GM12873 (cell line): ENCODE data around the gene COG6.
A peak's percentile ranks its signal among the peaks of the same experiment; 100 is the strongest.

Source experiments
- CTCF ChIP-seq: IDR thresholded peaks from 2 replicates; pipeline ENCODE4 v1.5.1; 2012; ENCODE audit warnings: low read depth, mild to moderate bottlenecking, moderate library complexity, low read length, control low read depth; ENCODE audit not compliant: insufficient read depth; ENCODE audit errors: missing control alignments

COG6 gene

GRCh38 chr13:39663508-39663907 is 8.0 kb downstream of the COG6 start:
- TF ChIP-seq CTCF: no peak

- no peak for TF ChIP-seq CTCF
Measured at GRCh38 chr13:39663958-39664357, 8.5 kb downstream of the COG6 start.

- TF ChIP-seq CTCF: no peak
Measured at GRCh38 chr13:39665763-39666162, 10.3 kb downstream of the COG6 start.

- TF ChIP-seq CTCF: no peak
Measured at GRCh38 chr13:39670445-39670844, 15.0 kb downstream of the COG6 start.

GRCh38 chr13:39672378-39673132 is 17.1 kb downstream of the COG6 start:
- TF ChIP-seq CTCF: no peak

GRCh38 chr13:39675904-39676303 is 20.4 kb downstream of the COG6 start:
- no peak for TF ChIP-seq CTCF

GRCh38 chr13:39676315-39676876 is 20.9 kb downstream of the COG6 start:
- peak; percentile 24 for TF ChIP-seq CTCF
